ENCODE results near the gene SLC12A7.

Gene SLC12A7

GRCh38 chr5:1137567-1138444 is 25.9 kb upstream of the SLC12A7 start:
- H3K9me3 ChIP-seq (ENCODE audit: low read length) = no peaks in the 10 kb centered on the region
- H3K4me1 ChIP-seq (ENCODE audit: insufficient read depth, low read length) = no peaks in the 10 kb centered on the region
- no peak overlapping the region for H2AFZ ChIP-seq (ENCODE audit: low read depth, low read length)
- H3K27me3 ChIP-seq (ENCODE audit: insufficient read depth, low read length) = peaks cover 2% of the 10 kb centered on the region
- H3K36me3 ChIP-seq (ENCODE audit: insufficient read depth, low read length) = no peaks in the 10 kb centered on the region
- H3K4me3 ChIP-seq (ENCODE audit: low read length) = no peak overlapping the region

DNA sequence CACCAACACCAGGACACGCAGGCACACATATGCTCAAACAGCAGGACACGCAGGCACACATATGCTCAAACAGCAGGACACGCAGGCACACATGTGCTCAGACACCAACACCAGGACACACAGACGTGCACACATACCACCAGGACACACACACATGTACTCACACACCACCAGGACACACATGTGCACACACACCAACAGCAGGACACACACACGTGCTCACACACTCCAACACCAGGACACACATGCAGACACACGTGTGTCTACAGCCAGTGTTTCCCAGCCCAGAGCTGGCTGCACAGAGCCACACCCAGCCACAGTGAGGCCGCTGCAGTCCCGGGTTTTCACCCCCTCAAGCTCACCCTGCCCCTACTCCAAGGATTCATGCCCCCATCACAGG is 25.0 kb upstream of the SLC12A7 start:
- no peaks in the 10 kb centered on the region for H3K4me1 ChIP-seq (ENCODE audit: insufficient read depth, low read length)
- peaks cover 2% of the 10 kb centered on the region for H3K27me3 ChIP-seq (ENCODE audit: insufficient read depth, low read length)
- H3K36me3 ChIP-seq (ENCODE audit: insufficient read depth, low read length) = no peaks in the 10 kb centered on the region
- no peak overlapping the region for H2AFZ ChIP-seq (ENCODE audit: low read depth, low read length)
- no peaks in the 10 kb centered on the region for H3K9me3 ChIP-seq (ENCODE audit: low read length)
- H3K4me3 ChIP-seq (ENCODE audit: low read length) = no peak overlapping the region

DNA sequence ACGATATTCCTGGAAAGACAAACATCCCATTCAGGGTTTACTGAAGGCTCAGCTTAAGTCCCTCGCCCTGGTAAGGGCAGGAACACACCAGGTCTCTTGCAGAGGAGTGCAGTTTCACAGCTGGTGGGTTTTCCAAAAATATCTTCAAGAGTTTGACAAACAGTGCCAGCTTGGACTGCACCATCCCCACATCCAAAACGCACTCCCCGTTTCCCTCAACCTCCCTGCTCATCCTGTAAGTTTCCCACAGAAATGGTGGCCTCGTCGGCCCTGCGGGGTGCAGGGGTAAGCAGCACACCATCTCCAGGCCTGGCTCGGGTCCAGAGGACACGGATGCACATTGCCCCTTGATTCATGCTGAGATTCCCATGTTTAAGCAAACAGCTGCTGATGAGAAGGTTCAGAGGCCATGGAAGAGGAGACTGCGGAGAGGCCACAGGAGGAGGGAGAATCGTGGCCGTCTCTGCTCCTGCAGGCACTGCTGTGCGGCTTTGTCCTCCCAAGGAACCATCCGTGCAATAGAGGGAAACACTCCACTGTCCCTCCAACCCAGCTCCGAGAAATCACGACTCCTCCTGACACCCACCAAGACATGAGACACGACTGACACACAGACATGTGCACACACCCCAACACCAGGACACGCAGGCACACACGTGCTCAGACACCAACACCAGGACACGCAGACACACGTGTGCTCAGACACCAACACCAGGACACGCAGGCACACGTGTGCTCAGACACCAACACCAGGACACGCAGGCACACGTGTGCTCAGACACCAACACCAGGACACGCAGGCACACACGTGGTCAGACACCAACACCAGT is 24.0 kb upstream of the SLC12A7 start:
- Histone ChIP-seq H3K4me3 (ENCODE audit: low read length) (no peak overlapping the region), H3K4me1 (ENCODE audit: insufficient read depth, low read length) (no peaks in the 10 kb centered on the region), H3K9me3 (ENCODE audit: low read length) (no peaks in the 10 kb centered on the region), H3K36me3 (ENCODE audit: insufficient read depth, low read length) (no peaks in the 10 kb centered on the region), H2AFZ (ENCODE audit: low read depth, low read length) (no peak overlapping the region), H3K27me3 (ENCODE audit: insufficient read depth, low read length) (peaks cover 2% of the 10 kb centered on the region)

DNA sequence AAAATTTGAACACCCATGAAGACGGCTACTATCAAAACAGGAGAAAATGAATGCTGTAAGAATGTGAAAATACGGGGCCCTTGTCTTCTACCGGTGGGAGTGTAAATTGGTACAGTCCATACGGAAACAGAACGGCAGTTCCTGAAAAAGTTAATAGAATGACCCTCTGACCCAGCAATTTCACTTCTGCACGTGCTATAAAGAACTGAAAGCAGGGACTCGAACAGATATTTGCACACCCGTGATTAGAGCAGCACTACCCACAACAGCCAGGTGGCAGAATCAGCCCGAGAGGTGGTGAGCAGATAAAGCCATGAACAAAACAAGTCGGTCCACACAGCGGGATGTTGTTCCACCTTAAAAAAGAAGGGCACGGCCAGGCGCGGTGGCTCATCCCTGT is 22.6 kb upstream of the SLC12A7 start:
- Histone ChIP-seq H3K27me3 (ENCODE audit: insufficient read depth, low read length) (peaks cover 2% of the 10 kb centered on the region), H3K36me3 (ENCODE audit: insufficient read depth, low read length) (no peaks in the 10 kb centered on the region), H3K4me1 (ENCODE audit: insufficient read depth, low read length) (no peaks in the 10 kb centered on the region), H3K9me3 (ENCODE audit: low read length) (no peaks in the 10 kb centered on the region), H3K4me3 (ENCODE audit: low read length) (no peak overlapping the region), H2AFZ (ENCODE audit: low read depth, low read length) (no peak overlapping the region)

GRCh38 chr5:1133510-1134201 is 21.8 kb upstream of the SLC12A7 start:
- Histone ChIP-seq H3K4me3 (ENCODE audit: low read length) (no peak overlapping the region), H3K36me3 (ENCODE audit: insufficient read depth, low read length) (no peaks in the 10 kb centered on the region), H2AFZ (ENCODE audit: low read depth, low read length) (no peak overlapping the region), H3K27me3 (ENCODE audit: insufficient read depth, low read length) (peaks cover 3% of the 10 kb centered on the region), H3K9me3 (ENCODE audit: low read length) (no peaks in the 10 kb centered on the region), H3K4me1 (ENCODE audit: insufficient read depth, low read length) (no peaks in the 10 kb centered on the region)

DNA sequence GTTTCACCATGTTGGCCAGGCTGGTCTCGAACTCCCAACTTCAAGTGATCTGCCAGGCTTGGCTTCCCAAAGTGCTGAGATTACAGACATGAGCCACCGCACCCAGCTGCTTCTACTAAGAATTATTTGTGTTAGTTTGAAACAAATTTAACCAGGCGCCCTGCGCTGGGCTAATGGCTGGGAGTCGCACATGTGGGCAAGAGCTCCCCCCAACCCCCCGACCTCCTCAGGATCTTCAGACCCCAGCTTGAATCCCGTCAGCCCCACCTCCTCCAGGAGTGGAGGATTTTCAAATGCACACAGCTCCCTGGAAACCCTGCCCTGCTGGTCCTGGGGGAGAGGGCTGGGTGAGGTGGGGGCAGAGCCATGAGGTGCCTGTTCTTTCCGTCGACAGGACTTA is 21.2 kb upstream of the SLC12A7 start:
- Histone ChIP-seq H3K4me1 (ENCODE audit: insufficient read depth, low read length) (no peaks in the 10 kb centered on the region), H3K4me3 (ENCODE audit: low read length) (no peak overlapping the region), H3K9me3 (ENCODE audit: low read length) (no peaks in the 10 kb centered on the region), H2AFZ (ENCODE audit: low read depth, low read length) (no peak overlapping the region), H3K27me3 (ENCODE audit: insufficient read depth, low read length) (peaks cover 5% of the 10 kb centered on the region), H3K36me3 (ENCODE audit: insufficient read depth, low read length) (no peaks in the 10 kb centered on the region)

DNA sequence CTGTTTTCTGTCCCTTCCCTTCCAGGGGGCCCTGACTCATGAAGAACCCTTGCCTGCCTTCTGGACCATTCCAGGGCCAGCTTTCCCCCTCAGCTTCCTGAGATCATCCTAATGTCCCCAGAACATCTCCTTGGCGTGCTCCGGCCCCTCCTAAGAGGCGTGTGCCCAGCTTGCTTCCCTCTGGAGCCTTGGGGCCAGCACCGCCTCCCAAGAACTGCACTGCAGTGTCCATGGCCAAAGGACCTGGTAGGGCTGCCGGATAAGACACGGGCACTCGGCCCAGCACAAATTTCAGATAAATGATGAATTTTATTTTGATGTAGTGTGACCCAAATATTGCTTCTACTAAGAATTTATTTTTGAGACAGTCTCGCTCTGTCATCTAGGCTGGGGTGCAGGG is 20.7 kb upstream of the SLC12A7 start:
- no peaks in the 10 kb centered on the region for H3K9me3 ChIP-seq (ENCODE audit: low read length)
- H3K4me1 ChIP-seq (ENCODE audit: insufficient read depth, low read length) = no peaks in the 10 kb centered on the region
- peaks cover 5% of the 10 kb centered on the region for H3K27me3 ChIP-seq (ENCODE audit: insufficient read depth, low read length)
- no peak overlapping the region for H3K4me3 ChIP-seq (ENCODE audit: low read length)
- H2AFZ ChIP-seq (ENCODE audit: low read depth, low read length) = no peak overlapping the region
- H3K36me3 ChIP-seq (ENCODE audit: insufficient read depth, low read length) = no peaks in the 10 kb centered on the region

DNA sequence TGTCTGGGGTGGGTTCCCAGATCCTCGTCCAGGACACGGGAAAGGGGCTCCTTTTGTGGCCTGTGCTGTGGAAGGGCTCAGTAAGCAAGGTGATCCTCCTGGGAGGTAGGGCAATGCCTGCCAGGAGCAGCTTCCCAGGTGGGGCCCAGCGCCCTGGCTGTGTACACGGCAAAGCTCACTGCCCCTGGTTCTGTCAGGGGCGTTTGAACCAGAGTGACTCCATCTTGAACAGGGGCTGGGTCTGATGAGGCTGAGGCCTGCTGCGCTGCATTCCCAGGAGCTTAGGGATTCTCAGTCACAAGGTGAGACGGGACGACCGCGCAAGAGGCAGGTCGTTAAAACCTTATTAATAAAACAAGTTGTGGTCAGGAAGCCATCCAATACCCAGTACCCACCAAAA is 19.9 kb upstream of the SLC12A7 start:
- no peaks in the 10 kb centered on the region for H3K4me1 ChIP-seq (ENCODE audit: insufficient read depth, low read length)
- H3K36me3 ChIP-seq (ENCODE audit: insufficient read depth, low read length) = no peaks in the 10 kb centered on the region
- peaks cover 5% of the 10 kb centered on the region for H3K27me3 ChIP-seq (ENCODE audit: insufficient read depth, low read length)
- no peaks in the 10 kb centered on the region for H3K9me3 ChIP-seq (ENCODE audit: low read length)
- no peak overlapping the region for H2AFZ ChIP-seq (ENCODE audit: low read depth, low read length)
- no peak overlapping the region for H3K4me3 ChIP-seq (ENCODE audit: low read length)

DNA sequence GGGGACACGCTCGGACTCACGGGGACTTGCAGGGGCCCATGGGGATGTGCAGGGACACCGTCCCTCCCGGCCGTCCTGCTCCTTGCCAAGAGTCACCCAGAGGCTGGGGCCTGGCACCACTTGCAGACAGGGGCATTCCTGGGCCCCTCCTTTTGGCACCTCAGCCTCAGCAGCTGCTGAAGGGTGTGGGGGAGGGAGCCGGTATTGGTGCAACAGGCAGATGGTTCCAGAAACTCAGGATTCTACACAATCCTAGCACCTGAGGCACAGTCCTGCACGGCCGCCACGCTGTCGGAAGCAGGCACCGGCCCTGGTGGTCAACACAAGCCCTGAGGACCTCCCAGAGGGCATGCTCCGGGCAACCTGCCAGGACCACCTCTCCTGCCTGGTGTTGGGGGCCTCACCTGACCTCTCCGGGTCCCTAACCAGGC is 19.3 kb upstream of the SLC12A7 start:
- no peaks in the 10 kb centered on the region for H3K36me3 ChIP-seq (ENCODE audit: insufficient read depth, low read length)
- no peak overlapping the region for H2AFZ ChIP-seq (ENCODE audit: low read depth, low read length)
- no peaks in the 10 kb centered on the region for H3K4me1 ChIP-seq (ENCODE audit: insufficient read depth, low read length)
- no peak overlapping the region for H3K4me3 ChIP-seq (ENCODE audit: low read length)
- no peaks in the 10 kb centered on the region for H3K9me3 ChIP-seq (ENCODE audit: low read length)
- peaks cover 5% of the 10 kb centered on the region for H3K27me3 ChIP-seq (ENCODE audit: insufficient read depth, low read length)

DNA sequence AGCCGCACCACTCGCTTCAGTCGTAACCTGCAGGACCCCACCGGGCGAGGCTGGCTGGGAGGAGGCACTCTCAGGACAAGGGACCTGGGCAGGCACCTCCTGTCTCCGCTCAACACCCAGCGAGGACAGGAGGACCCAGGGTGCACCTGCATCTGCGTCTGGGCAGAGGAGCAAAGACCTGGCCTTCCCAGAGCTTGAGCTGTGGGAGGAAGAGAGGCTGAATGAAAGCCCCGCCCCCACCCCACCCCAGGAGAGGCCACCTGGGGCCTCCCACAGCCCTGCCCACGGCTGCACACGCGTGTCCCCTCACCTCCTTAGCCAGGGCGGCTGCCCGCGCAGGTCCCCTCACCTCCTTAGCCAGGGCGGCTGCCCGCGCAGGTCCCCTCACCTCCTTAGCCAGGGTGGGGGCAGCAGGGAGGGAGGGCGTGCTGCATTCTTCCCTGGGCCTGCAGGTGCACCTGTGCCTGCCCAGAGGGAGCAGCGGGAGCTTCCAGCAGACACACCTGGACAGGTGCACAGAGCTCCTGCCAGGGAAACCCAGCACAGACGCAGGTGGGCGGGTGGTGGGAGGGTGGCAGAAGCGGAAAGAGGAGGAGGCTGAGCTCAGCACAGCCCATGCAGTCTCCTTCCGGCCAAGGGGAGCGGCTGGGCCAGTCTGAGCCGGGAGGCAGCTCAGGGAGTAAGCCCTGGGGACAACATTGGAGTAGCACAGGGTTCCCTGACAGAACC is 18.5 kb upstream of the SLC12A7 start:
- no peak overlapping the region for H2AFZ ChIP-seq (ENCODE audit: low read depth, low read length)

DNA sequence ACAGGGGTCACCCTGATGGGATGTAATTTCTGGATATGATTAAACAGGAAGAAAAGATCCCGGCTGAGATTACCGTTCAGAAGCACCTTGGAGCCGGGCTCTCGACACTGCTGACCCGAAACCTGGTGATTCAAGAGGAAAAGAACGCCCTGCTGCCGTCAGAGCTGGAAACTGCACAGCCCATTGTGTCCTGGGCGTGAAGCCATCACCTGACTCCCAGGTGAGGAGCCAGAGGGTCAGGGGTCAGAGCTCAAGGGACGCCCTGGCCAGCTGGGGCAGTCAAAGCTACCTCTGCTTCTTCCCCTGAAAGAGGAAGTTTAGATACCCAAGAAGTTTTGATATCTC is 17.8 kb upstream of the SLC12A7 start:
- no peak overlapping the region for H2AFZ ChIP-seq (ENCODE audit: low read depth, low read length)
- peaks cover 5% of the 10 kb centered on the region for H3K27me3 ChIP-seq (ENCODE audit: insufficient read depth, low read length)
- H3K36me3 ChIP-seq (ENCODE audit: insufficient read depth, low read length) = no peaks in the 10 kb centered on the region
- H3K9me3 ChIP-seq (ENCODE audit: low read length) = no peaks in the 10 kb centered on the region
- no peak overlapping the region for H3K4me3 ChIP-seq (ENCODE audit: low read length)
- no peaks in the 10 kb centered on the region for H3K4me1 ChIP-seq (ENCODE audit: insufficient read depth, low read length)

More for the DNA sequence above, 18.5 kb upstream of the SLC12A7 start:
- Histone ChIP-seq H3K4me1 (ENCODE audit: insufficient read depth, low read length) (no peaks in the 10 kb centered on the region), H3K4me3 (ENCODE audit: low read length) (no peak overlapping the region), H3K36me3 (ENCODE audit: insufficient read depth, low read length) (no peaks in the 10 kb centered on the region), H3K9me3 (ENCODE audit: low read length) (no peaks in the 10 kb centered on the region), H3K27me3 (ENCODE audit: insufficient read depth, low read length) (peaks cover 5% of the 10 kb centered on the region)

- Histone ChIP-seq H3K9me3 (ENCODE audit: low read length) (no peaks in the 10 kb centered on the region), H3K36me3 (ENCODE audit: insufficient read depth, low read length) (no peaks in the 10 kb centered on the region), H3K4me1 (ENCODE audit: insufficient read depth, low read length) (no peaks in the 10 kb centered on the region), H2AFZ (ENCODE audit: low read depth, low read length) (no peak overlapping the region), H3K27me3 (ENCODE audit: insufficient read depth, low read length) (peaks cover 5% of the 10 kb centered on the region), H3K4me3 (ENCODE audit: low read length) (no peak overlapping the region)
Observed at GRCh38 chr5:1128977-1129710, 17.3 kb upstream of the SLC12A7 start.
